Psoas muscle (tissue), 8 donors: Measurements from ENCODE around the gene AUTS2. TPM values are rescaled to one million over a fixed set of nuclear protein-coding genes. Genes with fewer than 3 reads are reported as not detected.

Experiments used
- ATAC-seq, 4 donors: fragments of 200-7000 bp; cut with Tn5 transposase; one replicate each; pipeline ENCODE4 v1.9.1; 2020; ENCODE audit warnings: moderate library complexity in 3 of 4, mild to moderate bottlenecking in 2 of 4
- DNase-seq, 2 donors: peaks; one replicate each; pipeline ENCODE4 v3.0.0-alpha.2; 2020
- H3K27ac ChIP-seq: fragments of 200-600 bp; one replicate; pipeline ENCODE4 v1.8.0; 2022
- H3K27me3 ChIP-seq, 3 donors: fragments of 200-600 bp in 1 of 3; one replicate each; pipeline versions ENCODE4 v1.6.1 to v1.8.0; 2013 to 2022; ENCODE audit warnings: low read length in 2 of 3, mild to moderate bottlenecking in 2 of 3, moderate library complexity in 1 of 3; ENCODE audit not compliant: insufficient read depth in 3 of 3
- H3K36me3 ChIP-seq, 2 donors: fragments of 200-600 bp in 1 of 2; one replicate each; pipeline versions ENCODE4 v1.6.1 to v1.8.0; 2013 to 2022; ENCODE audit warnings: low read depth in 1 of 2, mild to moderate bottlenecking in 1 of 2, moderate library complexity in 1 of 2; ENCODE audit not compliant: insufficient read depth in 1 of 2
- H3K4me1 ChIP-seq: fragments of 200-600 bp; one replicate; pipeline ENCODE4 v1.8.0; 2022
- H3K4me3 ChIP-seq: fragments of 200-600 bp; one replicate; pipeline ENCODE4 v1.8.0; 2022; ENCODE audit warnings: mild to moderate bottlenecking
- H3K9me3 ChIP-seq: fragments of 200-600 bp; one replicate; pipeline ENCODE4 v1.8.0; 2022
- CTCF ChIP-seq: fragments of 200-600 bp; IDR thresholded peaks from one replicate; pipeline ENCODE4 v1.8.0; 2022; ENCODE audit warnings: antibody characterized with exemption
- WGBS, 3 donors: extraction: QIAGEN DNeasy Blood & Tissue Kit; methylation state at CpG; one replicate each; pipeline versions ENCODE4 v1.1.6 to v1.1.7; 2013; 5-methylcytosine and 5-hydroxymethylcytosine counted together
- intact Hi-C, 2 donors: fragments of 100-400 bp; cut with DNase I; formaldehyde crosslinking; loops; one replicate each; pipeline versions ENCODE4 v1.11.0 to v1.14.2; 2022
- polyA plus RNA-seq, 3 donors: library from polyadenylated mRNA; stranded (reverse); fragments of 200-250 nt; gene quantifications; one replicate each; pipeline ENCODE4 v1.2.3, GENCODE V29; 2013
- total RNA-seq, 4 donors: library from RNA; stranded (reverse); fragmentation: NEBNext Ultra II Directional in 2 of 4; extraction: Animal tissue kit (Norgen Biotek cat#: 25700) in 2 of 4; gene quantifications; one replicate each; pipeline versions ENCODE4 v1.2.1 to v1.2.4, GENCODE V29; 2021 to 2023
- donor health status: healthy with polysubstance abuse.
- donor health status: DM: no; HTN: no; CAD: no; lungs with moderate emphysema.
- donor health status: Bipolar disorder and iron deficiency.
- donor health status: healthy.
- donor health status: DM: yes; HTN: yes; CAD: no.
- donor health status: DM: no; HTN: no; CAD: no.
- donor health status: DM: no; HTN: no; CAD: no.
- donor health status: DM: yes; HTN: yes; CAD: no.

Gene AUTS2
- total and polyA plus RNA-seq, 7 donors, result 5.0 to 33.5 (median 14.3) TPM

- WGBS, 3 donors, result 66 to 70% (median 69%) methylated on average over 4 of the region's 4 CpGs
- Histone ChIP-seq H3K4me3 (no peak overlapping the region), H3K27ac (no peak overlapping the region), H3K27me3 (no peaks in the 10 kb centered on the region), H3K9me3 (no peaks in the 10 kb centered on the region), H3K36me3 (peaks cover 2 to 55% of the 10 kb centered on the region in 2 donors), H3K4me1 (no peaks in the 10 kb centered on the region)
- intact Hi-C loops, result no loop called here
- ATAC-seq (peak in 3 of 4 donors; percentile 45 to 66 (median 54)), DNase-seq (no peak)
- no peak for TF ChIP-seq CTCF
Observed at GRCh38 chr7:70766694-70767093, 1168.4 kb downstream of the AUTS2 start.

GRCh38 chr7:70770154-70770553 is 1171.9 kb downstream of the AUTS2 start:
- peaks cover 5 to 82% of the 10 kb centered on the region in 2 donors for H3K36me3 ChIP-seq
- no peak for ATAC-seq
- no peak for TF ChIP-seq CTCF
- no peak for DNase-seq
- intact Hi-C loops, result no loop called here
- H3K27ac ChIP-seq, result no peak overlapping the region
- H3K27me3 ChIP-seq, result no peaks in the 10 kb centered on the region
- H3K4me1 ChIP-seq, result no peaks in the 10 kb centered on the region
- WGBS, 3 donors, result 79 to 88% (median 80%) methylated on average over 5 of the region's 5 CpGs
- H3K4me3 ChIP-seq, result no peak overlapping the region
- no peaks in the 10 kb centered on the region for H3K9me3 ChIP-seq

- intact Hi-C loops, result no loop called here
- no peaks in the 10 kb centered on the region for H3K27me3 ChIP-seq
- H3K4me3 ChIP-seq, result no peak overlapping the region
- H3K36me3 ChIP-seq, result peaks cover 5 to 79% of the 10 kb centered on the region in 2 donors
- no peak for DNase-seq
- no peaks in the 10 kb centered on the region for H3K4me1 ChIP-seq
- no peak for ATAC-seq
- no peak overlapping the region for H3K27ac ChIP-seq
- WGBS, 3 donors, result 79 to 88% (median 85%) methylated on average over 10 of the region's 10 CpGs
- H3K9me3 ChIP-seq, result no peaks in the 10 kb centered on the region
- no peak for TF ChIP-seq CTCF
Observed at GRCh38 chr7:70771451-70771850, 1173.2 kb downstream of the AUTS2 start.

GRCh38 chr7:70772891-70773290 is 1174.6 kb downstream of the AUTS2 start:
- Histone ChIP-seq H3K4me3 (no peak overlapping the region), H3K36me3 (peaks cover 3 to 79% of the 10 kb centered on the region in 2 donors), H3K27me3 (no peaks in the 10 kb centered on the region), H3K27ac (no peak overlapping the region), H3K4me1 (no peaks in the 10 kb centered on the region), H3K9me3 (no peaks in the 10 kb centered on the region)
- no peak for TF ChIP-seq CTCF
- 85 to 89% (median 89%) methylated on average over 4 of the region's 4 CpGs for WGBS, 3 donors
- no peak for DNase-seq
- intact Hi-C loops, result no loop called here
- no peak for ATAC-seq

GRCh38 chr7:70773406-70773805 is 1175.1 kb downstream of the AUTS2 start:
- H3K27me3 ChIP-seq, result no peaks in the 10 kb centered on the region
- intact Hi-C loops, result no loop called here
- H3K4me3 ChIP-seq, result no peak overlapping the region
- ATAC-seq (no peak), DNase-seq (no peak)
- peaks cover 3 to 79% of the 10 kb centered on the region in 2 donors for H3K36me3 ChIP-seq
- no peak for TF ChIP-seq CTCF
- no peaks in the 10 kb centered on the region for H3K9me3 ChIP-seq
- no peak overlapping the region for H3K27ac ChIP-seq
- WGBS, 3 donors, result 74 to 84% (median 82%) methylated on average over 4 of the region's 4 CpGs
- H3K4me1 ChIP-seq, result no peaks in the 10 kb centered on the region
